ENCODE results near the gene SNX19.
A peak's percentile ranks its signal among the peaks of the same experiment; 100 is the strongest.

Gene SNX19

DNA sequence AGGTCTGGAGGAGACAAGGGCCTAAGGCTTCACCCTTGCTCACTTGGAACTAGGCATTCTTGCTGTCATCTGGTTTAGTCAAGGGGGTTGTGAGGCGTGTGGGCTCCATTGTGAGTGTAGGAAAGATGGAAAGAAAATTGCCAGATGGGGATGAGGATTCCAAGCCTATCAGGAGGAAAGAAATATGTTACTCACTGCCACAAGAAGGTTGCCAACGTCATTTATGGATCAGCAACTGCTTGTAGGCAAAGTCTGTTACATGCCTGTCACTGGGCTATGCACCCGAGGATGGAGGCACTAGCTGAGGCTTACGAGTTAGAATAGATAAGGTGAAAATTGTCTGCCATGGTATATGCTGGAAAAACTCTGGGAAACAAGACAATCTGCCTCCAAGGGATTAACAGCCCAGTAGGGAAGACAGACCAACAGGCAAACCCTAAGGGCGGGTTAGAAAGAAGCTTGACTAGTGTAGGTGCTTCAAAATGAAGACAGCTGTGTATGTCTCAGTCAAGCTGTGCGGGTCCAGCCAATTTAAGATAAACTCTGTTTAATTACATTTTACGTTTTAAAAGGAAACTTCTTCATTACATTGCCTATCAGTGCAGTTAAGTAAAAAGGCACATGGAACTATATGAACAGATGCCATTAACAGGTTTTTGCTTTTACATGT, 47.4 kb downstream of the SNX19 start:
- TF ChIP-seq CTCF (IDR thresholded peaks at IDR 0.05; ENCODE audit: control insufficient read depth, extremely low read depth, insufficient read depth), result no peak
- no peak for DNase-seq (ENCODE audit: low read depth)
- H3K4me3 ChIP-seq (ENCODE audit: low read depth, low read length), result no peak overlapping the region

- DNase-seq (ENCODE audit: low read depth), result no peak
- H3K4me3 ChIP-seq (ENCODE audit: low read depth, low read length), result no peak overlapping the region
- no peak for TF ChIP-seq CTCF (IDR thresholded peaks at IDR 0.05; ENCODE audit: control insufficient read depth, extremely low read depth, insufficient read depth)
Observed at GRCh38 chr11:130868086-130868710, 48.1 kb downstream of the SNX19 start.

DNA sequence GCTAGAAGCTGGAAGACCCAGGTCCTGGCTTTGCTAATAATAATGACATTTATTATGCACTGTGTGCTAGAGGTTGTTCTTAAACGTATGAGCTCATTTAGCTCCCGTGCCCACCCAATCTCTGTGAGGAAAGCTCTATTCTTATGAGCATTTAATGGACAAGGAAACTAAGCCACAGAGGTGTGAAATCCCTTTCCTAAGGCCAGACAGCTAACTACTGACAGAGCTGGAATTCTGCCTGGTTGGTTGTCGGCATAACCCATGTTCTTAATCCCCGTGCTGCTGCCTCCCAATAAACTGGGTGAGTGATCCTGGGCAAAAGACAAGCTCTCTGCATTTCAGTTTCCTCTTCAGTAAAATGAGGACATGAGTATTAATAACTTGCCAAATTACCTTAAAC, 49.4 kb downstream of the SNX19 start:
- H3K4me3 ChIP-seq (ENCODE audit: low read depth, low read length), result no peak overlapping the region
- no peak for TF ChIP-seq CTCF (IDR thresholded peaks at IDR 0.05; ENCODE audit: control insufficient read depth, extremely low read depth, insufficient read depth)
- DNase-seq (ENCODE audit: low read depth), result no peak

DNA sequence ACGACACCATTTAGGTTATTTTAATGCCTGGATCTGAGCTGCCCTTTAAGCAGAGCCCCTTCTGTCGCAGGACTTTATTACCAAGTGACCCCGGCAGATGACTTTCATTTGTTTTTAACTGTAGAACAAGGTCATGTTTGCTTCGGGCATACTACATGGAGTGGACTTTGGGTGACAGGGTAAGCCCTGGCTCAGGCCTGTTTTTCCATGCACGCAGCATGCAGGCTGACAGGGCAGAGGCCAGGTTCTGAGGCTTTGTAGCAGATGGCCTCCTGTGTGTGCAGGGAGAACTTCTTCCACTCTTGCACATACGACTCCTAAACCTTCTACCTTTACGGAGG, 50.5 kb downstream of the SNX19 start:
- no peak overlapping the region for H3K4me3 ChIP-seq (ENCODE audit: low read depth, low read length)
- no peak for DNase-seq (ENCODE audit: low read depth)
- TF ChIP-seq CTCF (IDR thresholded peaks at IDR 0.05; ENCODE audit: control insufficient read depth, extremely low read depth, insufficient read depth), result no peak

DNA sequence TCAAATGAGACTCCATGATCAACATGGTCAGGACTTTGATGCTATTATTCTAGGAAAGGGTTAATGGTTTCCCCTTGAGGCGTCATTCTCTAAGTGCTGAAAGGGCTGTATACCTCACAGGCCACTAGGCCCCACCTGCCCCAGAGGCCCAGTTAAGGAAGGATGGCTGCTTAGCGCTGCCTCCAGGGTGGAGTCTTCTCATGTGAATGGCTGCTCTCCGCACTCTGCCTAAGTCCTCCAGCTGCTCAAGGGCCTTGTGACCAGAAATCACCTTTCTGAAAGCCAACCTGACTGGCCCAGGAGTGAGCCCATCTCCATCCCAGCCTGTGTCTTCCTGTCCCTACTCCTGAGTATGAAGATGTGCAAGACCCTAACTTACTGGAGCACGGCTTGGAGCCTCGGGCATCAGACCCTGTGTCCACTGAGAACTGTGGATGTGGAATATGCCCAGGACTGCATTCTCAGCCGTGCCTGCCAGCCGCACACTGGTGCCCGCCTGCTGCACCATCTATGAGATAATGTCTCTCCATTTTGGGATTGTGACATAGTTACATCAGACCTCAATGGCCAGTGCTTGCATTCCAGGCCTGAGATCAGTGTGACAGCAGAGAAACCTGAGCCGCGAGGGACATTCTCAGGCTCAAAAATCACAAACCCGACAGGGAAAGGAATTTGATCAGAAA, 51.0 kb downstream of the SNX19 start:
- TF ChIP-seq CTCF (IDR thresholded peaks at IDR 0.05; ENCODE audit: control insufficient read depth, extremely low read depth, insufficient read depth), result no peak
- no peak overlapping the region for H3K4me3 ChIP-seq (ENCODE audit: low read depth, low read length)
- DNase-seq (ENCODE audit: low read depth), result no peak

DNA sequence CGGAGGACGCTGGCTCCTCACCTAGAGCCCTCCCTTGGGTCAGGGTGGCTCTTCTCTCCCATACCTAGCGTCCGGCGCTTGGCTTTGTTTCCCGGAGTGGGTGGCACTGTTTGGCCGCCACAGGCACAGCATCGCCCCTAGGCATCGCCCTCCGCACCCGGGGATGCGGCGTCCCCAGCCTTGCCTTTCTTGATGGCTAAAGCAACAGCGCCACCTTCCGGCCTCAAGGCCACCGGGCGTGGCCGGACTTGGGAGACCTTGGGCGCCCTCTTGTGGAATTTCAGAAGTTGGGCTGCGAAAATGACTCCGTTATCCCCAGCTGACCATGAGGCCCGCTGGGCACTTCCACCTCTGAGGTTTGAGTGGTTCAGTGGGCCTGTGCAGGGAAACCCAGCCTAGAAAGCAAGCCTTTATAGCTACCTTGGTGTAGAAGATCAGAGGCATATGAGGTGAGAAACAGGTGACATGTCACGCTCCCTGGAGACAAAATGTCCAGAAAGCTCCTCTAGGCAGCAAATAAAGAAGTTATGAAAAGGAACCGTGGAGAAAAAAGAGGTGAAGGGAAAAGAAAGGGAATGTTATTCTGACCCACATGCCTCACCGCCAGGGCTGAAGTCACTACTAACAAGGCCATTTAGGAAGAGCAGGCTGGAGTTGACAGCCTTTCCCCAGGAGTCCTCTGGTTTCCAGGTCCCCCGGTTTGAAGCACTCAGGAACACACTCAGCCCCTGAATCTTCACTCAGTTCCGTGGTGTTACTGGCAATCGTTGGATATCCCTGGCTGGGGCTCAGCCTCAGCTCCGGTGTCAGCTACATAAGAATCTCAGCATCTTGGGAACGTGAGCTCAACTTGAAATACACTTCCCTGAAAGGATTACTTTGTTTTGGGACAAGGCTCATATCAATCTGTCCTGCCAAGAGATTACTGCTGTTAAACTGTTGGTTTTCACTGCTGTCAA, 54.1 kb downstream of the SNX19 start:
- H3K4me3 ChIP-seq (ENCODE audit: low read depth, low read length), result no peak overlapping the region

More for the DNA sequence above, 54.1 kb downstream of the SNX19 start:
- TF ChIP-seq CTCF (IDR thresholded peaks at IDR 0.05; ENCODE audit: control insufficient read depth, extremely low read depth, insufficient read depth), result peak; percentile 100
- DNase-seq (ENCODE audit: low read depth), result peak; percentile 74
